CD4-positive, alpha-beta T cell treated with Interleukin-15 for 1 hour (primary cell): ENCODE data around the gene PLAC9.

ENCODE experiments used
- DNase-seq: peaks from one replicate; pipeline ENCODE4 v3.0.0-alpha.2; 2020

The PLAC9 gene

DNA sequence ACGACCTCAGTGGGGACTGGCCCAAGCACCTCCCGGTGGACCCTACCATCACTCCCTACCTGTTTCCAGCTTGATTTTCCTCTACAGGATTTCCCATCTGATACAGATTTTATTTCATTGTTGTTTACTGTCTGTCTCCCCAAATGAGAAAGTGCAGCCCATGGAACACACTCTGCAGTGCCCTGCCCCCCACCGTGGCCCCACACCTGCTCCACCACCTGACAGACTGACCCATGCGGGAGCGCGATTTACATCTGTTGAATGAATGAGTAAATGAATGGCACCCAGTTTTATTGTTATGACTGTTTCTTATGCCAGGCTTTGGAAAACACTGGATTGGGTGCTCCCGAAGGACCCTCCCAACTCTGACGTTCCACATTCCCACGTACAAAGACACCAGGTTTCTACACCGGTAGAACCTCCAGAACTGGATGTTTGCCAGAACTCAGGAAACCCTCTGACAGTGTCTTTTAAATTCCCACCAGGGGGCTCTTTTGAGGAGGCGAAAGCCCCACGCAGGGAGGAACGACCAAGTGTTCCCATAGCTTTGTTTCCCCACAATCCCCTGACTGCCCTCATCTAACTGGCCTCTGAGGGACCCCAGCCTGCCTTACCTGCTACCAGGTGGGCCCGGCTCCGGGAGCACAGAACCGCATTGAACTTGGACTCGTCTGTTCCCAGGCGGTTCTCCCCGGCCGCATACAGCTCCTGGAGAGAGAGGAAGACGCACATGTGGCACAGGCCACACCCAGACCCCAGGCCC is 29.0 kb downstream of the PLAC9 start:
- no peak for DNase-seq

DNA sequence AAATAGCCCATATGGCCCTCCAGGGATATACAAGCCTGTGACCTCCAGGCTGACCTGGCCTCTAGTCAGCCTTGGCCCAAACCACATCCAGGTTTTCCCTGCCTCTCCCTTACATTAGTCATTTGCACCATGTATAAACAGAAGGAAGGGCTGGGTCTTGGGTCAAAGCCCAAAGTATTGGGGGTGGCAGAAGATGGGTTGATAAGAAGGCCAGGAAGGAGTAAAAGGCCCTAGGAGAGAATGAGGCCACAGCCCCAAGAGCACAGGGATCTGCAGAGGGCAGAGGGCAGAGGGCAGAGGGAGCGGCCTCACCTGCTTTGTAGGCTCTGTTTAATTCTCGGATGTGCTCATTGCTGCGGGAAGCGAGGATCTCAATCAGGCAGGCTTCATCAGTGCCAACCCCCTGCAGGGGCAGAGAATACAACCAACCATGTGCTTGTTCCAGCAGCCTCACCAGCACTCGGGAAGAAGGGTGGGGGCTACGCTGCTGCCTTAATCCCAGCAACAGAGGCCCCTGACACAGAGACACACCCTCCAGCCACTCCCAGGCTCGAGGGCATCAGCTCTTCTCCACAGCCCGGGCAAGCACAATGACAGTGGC is 31.3 kb downstream of the PLAC9 start:
- no peak for DNase-seq

DNA sequence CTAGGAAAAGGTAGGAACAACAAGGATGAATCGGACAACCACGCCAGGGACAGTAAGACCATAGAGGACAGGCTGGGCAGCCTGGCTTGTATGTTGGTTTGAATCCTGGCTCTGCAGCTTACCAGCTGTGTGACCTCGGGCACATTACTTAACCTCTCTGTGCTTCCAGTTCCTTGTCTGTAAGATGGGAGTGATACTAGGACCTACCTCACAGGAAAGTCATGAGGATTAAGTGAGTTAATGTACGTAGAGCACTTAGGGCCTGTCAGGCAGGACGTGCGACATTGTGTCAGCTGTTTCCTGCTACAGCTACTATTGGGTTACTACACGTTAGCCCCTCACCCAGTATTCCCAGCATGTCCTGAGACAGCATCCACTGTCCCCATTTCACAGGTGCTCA is 32.1 kb downstream of the PLAC9 start:
- no peak for DNase-seq

GRCh38 chr10:80165173-80165572 is 32.6 kb downstream of the PLAC9 start:
- DNase-seq = no peak

DNA sequence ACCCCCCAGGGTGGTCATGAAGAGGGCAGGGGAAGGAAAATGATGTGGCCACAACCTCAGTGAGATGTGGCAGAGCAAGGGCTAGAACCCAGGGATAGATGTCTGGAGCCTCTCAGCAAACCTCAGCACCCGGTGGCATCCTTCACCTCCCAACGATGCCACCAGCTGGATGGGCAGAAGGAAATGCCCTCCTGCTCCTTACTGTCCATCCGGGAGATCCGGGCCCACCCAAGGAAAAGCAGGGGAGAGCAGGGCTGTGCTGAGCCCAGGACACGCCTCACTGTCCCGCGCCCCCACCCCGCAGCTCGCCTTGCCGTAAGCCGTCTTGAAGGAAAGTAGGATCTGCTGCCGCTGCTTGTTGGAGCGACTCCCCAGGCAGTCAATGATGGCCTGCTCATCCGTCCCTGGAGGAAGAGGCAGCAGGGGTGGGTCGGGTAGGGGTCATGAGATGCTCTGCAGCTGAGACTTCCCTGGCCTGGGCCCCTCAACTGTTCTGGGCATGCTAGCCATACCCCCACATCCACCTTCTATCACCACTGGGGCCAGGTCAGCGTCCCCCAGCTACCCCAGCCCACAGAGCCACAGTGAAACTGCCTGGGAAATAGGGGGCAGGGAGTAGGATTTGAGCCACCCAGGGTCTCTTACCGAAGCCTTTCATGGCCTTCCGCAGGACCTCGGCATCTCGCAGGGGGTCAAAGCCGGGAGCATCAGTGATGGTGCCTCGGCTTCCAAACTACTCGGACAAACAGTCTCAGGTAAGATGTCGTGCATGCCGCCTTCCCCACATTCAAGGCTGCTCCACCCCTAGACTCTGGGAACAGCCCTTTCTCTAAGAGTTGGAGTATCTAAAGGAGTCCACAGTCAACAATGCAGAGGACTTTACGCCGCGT is 34.3 kb downstream of the PLAC9 start:
- no peak for DNase-seq

DNA sequence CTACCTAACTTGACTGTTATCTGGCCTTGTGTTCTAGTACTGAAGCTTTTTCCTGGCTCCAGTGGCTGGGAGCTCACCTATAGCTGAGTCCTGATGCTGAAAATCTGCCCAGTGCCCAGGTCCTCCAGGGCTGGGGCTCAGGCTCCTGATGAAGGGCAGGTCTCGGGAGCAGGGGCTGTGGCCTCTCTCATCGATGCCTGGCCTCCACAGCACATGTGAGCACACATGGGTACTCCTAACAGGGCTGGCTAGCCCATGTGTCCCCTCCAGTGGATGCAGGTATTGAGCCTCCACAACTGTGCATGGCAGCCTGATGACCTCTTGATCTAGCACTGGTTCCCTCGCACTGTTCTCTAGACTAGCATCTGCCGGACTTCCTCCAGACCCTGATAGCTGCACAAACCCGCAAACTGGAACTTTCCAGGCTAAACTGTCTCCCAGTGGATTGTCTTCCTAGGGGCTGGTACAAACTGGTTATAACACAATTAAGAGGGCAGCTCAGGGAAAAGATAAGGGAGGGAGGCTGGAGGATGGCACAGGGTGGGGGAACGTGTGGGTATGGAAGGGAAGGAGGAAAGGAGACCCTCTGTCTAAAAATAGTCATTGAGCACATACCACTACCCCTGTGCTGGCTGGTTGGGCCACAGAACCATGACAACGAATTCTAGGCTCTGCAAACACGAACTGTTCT is 35.1 kb downstream of the PLAC9 start:
- DNase-seq = no peak

- no peak for DNase-seq
These were observed 35.6 kb downstream of the PLAC9 start for GRCh38 chr10:80168162-80168511.

DNA sequence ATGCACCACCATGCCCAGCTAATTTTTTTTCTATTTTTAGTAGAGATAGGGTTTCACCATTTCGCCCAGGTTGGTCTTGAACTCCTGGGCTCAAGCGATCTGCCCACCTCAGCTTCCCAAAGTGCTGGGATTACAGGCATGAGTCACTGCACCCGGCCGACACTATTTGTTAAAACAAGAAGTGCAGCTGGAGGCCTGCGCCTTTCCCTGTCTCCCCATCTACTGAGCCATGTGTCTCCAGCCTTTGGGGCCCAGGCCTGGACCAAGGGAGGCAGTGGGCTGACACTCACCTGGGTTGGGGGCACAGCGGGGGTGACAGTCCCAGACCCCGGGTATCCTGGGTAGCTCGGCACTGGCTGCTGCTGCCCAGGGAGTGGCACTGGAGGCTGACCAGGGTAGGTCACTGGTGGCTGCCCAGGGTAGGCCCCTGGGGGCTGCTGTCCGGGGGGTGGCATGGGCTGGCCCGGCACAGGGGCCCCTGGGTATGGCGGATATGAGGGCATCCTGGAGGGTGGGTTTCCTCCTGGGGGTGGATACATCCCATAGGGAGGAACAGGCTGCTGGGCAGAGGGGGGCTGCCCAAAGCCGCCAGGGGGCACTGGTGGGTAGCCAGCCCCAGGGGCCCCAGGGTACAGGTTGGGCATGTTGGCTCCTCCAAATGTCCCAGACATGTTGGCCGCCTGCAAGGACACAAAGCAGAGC is 36.3 kb downstream of the PLAC9 start:
- no peak for DNase-seq

DNA sequence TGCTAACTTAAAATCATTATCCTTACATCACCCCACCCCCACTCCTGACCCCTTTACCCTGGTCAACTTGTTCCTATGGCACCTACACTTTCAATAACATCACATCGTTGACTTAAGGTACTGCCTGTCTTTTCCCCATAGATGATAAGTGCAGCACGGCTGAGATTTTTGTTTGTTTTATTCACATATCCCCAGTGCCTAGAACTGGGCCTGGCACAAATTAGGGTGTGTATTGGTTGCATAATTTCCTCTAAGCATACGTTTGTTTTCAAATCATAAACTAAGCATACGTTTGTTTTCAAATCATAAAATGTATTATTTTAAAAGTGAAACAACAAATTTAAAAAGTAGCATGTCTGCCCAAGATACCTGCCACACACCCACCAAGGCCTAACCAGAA is 37.5 kb downstream of the PLAC9 start:
- no peak for DNase-seq

GRCh38 chr10:80170641-80171040 is 38.1 kb downstream of the PLAC9 start:
- no peak for DNase-seq

DNA sequence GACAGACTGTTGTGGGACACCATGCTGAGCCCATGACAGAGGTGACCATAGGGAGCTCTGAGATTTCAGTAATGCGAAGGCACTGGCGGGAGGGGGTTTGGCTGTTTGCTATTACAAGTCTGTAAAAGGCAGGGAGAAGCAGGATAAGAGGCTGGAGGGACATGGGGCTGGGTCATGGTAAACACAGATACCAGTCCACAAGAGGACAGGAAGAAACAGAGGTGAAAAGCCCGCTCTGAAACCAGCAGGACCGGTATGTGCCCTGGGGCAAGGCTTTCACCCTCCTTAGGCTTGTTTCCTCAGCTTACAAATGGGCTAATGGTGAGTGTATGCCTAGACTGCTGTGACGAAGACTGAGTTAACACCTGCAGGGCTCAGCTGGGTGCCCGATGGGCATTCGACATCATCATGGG is 38.7 kb downstream of the PLAC9 start:
- DNase-seq = no peak

GRCh38 chr10:80172896-80173295 is 40.4 kb downstream of the PLAC9 start:
- DNase-seq = no peak

GRCh38 chr10:80173466-80173865 is 40.9 kb downstream of the PLAC9 start:
- DNase-seq = no peak

DNA sequence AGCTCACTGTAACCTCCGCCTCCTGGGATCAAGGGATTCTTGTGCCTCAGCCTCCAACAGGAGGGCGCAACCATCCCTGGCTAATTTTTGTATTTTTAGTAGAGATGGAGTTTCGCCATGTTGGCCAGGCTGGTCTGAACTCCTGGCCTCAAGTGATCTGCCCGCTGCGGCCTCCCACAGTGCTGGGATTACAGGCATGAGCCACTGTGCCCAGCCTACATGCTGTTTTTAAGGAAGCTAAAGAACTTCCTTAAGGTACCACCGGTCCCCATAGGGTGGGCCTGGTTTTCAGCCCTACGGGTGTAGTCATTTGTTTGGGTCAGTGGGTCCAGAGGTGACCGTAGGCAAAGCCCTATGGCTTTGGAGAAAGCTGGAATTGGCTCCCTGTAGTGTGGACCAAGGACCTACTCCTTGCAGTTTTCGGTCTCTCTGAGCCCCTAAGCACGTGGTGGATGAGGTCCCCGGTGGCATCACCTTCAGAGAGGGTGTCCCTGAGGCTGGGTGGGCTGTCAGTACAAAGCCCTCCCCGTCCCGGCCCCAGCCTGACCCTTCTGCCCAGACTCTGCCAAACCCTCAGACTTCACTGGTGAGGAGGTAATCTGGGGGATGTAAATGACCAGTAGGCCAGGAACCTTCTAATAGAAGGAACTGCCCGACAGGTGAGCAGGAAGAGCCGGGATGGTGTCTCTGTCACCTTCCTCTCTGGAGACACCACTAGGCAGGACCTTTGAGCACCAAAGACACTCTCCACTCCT is 42.3 kb downstream of the PLAC9 start:
- no peak for DNase-seq

GRCh38 chr10:80176526-80176925 is 44.0 kb downstream of the PLAC9 start:
- DNase-seq = no peak

DNA sequence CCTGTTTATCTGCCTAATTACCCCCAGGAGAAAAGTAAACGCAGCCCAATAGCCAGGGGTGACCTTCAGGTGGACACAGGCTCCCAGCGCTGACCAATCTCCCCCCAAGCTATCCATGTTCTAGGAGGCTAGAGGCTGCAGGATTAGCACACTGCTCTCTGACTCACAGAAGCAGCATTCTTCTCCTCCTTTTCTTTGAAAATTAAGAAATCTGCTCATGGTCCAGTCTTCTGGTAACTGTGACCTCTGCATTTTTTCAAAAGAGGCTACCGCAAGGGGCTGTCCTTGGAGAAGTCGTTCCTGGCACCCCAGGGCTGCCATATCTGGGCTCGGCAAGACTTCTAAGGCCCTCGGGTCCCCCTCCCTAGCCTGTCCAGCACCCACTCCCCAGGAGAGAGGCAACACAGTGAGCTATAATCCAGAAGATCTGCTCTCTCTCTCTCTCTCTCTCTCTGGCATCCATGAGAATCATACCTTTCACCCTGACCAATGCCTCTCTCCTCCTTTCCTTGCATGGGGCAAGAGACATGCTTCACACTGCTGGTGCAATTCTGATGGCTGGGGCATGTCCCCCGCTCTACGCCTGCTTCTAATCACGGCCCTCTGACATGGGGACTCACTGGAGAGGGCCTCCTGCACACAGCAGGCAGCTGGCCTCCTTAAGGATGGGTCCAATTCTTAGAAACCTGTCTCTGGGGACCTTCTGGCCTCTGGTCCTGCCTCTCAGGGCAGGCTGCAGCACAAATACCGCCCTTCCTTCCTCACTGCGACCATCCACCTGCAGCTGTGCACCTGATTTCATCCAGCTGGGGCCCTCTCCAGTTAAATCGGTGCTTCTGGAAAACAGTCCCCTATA is 45.5 kb downstream of the PLAC9 start:
- DNase-seq = no peak

- no peak for DNase-seq
These were observed 50.5 kb downstream of the PLAC9 start for GRCh38 chr10:80182986-80183385.

- DNase-seq = no peak
These were observed 50.9 kb downstream of the PLAC9 start for GRCh38 chr10:80183436-80183835.

GRCh38 chr10:80184291-80184690 is 51.8 kb downstream of the PLAC9 start:
- DNase-seq = no peak

GRCh38 chr10:80185578-80186299 is 53.2 kb downstream of the PLAC9 start:
- DNase-seq = no peak
